NCI-H748 treated with DMSO at 0.1 percent for 48 hours (cell line): Measurements from ENCODE around the gene CCDC30.

Source experiments
- DNase-seq: peaks from one replicate; lab custom pipeline; 2025; lab: John Stamatoyannopoulos, UW

The CCDC30 gene

GRCh38 chr1:42462828-42463763, at the start of gene CCDC30:
Gene CCDC30 (plus strand): TSS chr1:42463286. CDS start chr1:42480552, 17,266 bp downstream.
- peak; percentile 100 for DNase-seq

GRCh38 chr1:42414551-42415496, 48.3 kb upstream of the CCDC30 start:
- DNase-seq, result no peak

GRCh38 chr1:42417166-42417565, 45.9 kb upstream of the CCDC30 start:
- no peak for DNase-seq

DNA sequence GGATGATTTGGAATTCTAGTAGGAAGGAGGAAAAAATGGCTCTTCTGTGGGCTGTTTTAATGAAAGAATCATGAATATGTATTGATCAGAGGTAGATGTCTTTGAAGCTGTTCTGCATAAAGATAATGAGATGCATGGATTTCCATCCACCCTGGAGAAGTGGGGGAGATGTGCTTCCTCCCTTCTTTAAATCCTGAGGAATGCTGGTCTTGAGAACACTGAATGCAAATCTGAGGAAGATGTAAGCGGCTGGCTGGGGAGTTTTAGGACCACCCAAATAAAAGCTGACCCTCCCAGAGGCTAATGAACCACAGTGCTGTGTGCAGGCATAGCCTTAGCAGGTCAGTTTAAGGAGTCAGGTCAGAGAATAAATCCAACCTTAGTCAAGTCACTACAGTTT, 44.6 kb upstream of the CCDC30 start:
- no peak for DNase-seq

GRCh38 chr1:42419126-42419821, 43.8 kb upstream of the CCDC30 start:
- no peak for DNase-seq

DNA sequence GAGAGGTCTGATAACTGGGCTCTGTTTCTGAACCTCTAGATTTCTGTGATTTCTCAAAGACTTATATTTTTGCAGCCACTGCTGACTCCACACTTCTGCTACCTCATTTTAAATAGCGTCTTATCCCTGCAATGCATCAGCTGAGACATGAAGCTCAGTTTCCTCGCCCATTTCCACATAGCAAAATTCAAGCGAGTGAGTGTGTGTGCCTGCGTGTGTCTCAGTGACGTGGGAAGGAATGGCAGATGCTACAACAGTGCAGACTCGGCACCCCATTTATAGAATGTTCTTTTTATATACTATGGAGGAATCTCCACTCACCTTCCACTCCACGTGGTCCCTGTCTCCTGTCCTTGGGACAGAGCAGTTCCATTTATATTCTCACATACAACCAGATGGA, 43.0 kb upstream of the CCDC30 start:
- no peak for DNase-seq

GRCh38 chr1:42420911-42421585, 42.0 kb upstream of the CCDC30 start:
- peak; percentile 100 for DNase-seq

- no peak for DNase-seq
These were observed 40.3 kb upstream of the CCDC30 start for GRCh38 chr1:42422737-42423136.

DNA sequence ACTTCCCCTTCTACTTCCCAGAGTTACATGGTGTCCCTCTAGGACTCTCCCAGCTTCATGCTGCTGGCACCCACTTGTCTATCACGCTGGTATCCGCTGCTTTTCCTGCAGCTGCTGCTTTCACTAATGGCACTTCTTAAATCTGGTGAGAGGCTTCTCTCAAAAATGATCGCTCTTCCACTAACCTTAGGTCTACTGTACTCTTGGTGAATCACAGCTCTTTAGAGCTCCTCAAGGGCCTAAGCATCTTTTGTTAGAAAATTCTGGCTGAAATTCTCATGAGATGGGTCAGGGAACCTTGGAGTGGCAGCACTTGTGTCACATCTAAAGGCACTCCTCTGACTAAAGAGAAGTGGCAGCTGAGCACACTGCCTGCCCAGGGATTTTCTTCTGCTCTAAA, 39.4 kb upstream of the CCDC30 start:
- no peak for DNase-seq

GRCh38 chr1:42424201-42424600, 38.9 kb upstream of the CCDC30 start:
- DNase-seq, result no peak

GRCh38 chr1:42427240-42427639, 35.8 kb upstream of the CCDC30 start:
- DNase-seq, result no peak

DNA sequence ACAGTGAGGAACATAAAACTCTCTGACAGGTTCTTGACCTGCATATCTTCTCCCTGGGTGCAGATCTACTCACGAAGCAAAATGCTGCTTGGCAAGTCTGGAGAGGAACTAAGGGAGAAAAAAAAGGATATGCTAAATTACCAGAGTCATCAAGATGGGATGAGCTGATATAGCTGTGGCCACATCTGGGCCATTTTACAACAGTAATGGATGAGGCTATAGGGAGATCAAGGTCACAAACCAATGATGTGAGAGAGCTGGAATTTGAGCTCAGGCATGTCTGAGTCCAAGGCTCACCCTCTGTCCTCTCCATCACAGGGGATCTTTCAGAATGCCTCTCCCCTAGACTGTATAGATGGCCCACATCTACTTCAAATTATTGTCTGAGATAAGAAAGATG, 33.5 kb upstream of the CCDC30 start:
- DNase-seq, result no peak

- DNase-seq, result no peak
These were observed 32.6 kb upstream of the CCDC30 start for GRCh38 chr1:42430286-42431135.

- no peak for DNase-seq
These were observed 31.6 kb upstream of the CCDC30 start for GRCh38 chr1:42431514-42431913.

DNA sequence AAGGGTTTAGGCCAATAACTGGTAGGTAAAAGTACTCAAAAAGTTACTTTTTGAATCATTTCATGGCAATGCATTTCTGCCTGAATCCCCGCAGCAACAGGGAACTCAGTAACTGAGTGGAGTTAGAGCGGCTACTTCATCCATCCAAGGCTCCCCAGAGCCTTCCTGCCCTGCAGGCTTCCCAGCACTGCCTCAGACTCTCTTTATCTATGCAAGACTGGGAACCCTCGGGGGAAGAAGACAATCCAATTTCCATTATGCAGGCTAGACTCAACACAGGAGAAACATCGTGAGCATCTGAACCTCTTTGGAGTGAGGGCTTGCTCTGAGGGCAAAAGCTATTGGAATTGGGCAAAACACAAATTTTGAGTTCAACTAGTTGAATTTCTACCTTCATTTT, 30.4 kb upstream of the CCDC30 start:
- DNase-seq, result no peak

DNA sequence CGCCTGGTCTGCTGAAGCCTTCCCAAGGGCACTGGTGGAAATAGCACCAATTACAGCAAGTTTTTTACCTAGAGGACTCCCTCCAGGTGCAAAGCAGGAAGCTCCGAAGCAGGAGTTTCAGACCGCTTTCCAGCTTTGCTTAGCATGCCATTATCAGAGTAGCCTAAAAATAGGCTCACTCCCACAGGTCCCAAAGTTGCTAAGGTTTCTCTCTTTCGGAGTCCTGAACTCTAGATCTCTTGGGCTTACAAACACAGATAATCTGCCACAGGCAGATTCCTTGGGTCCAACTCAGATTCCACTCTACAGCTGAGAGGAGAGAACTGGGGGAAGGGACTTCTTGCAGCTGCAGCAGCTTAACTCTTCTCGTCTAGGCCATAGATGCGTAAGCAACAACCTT, 29.7 kb upstream of the CCDC30 start:
- DNase-seq, result no peak

GRCh38 chr1:42434340-42434739, 28.7 kb upstream of the CCDC30 start:
- DNase-seq, result no peak

DNA sequence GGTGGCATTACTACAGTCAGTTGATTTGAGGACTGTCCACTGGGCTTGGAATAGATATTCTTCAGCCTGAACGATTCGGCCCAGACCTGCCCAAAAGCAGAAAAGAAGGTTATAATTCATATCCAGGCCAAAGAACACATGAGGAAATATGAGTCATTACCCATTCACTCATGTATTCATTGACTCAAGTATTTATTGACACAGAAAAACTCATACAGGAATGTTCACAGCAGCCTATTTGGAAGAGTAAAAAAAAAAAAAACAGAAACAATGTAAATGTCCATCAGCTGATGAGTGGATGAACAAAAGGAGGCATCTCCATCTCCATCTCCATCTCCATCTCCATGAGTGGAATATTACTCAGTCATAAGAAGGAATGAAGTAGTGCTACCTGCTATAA, 23.1 kb upstream of the CCDC30 start:
- DNase-seq, result no peak

- no peak for DNase-seq
These were observed 20.4 kb upstream of the CCDC30 start for GRCh38 chr1:42442662-42443061.

- DNase-seq, result no peak
These were observed 13.8 kb upstream of the CCDC30 start for GRCh38 chr1:42449256-42449655.

- DNase-seq, result no peak
These were observed 13.0 kb upstream of the CCDC30 start for GRCh38 chr1:42450061-42450460.
